ENCODE data around the gene NKG7.

Gene NKG7

DNA sequence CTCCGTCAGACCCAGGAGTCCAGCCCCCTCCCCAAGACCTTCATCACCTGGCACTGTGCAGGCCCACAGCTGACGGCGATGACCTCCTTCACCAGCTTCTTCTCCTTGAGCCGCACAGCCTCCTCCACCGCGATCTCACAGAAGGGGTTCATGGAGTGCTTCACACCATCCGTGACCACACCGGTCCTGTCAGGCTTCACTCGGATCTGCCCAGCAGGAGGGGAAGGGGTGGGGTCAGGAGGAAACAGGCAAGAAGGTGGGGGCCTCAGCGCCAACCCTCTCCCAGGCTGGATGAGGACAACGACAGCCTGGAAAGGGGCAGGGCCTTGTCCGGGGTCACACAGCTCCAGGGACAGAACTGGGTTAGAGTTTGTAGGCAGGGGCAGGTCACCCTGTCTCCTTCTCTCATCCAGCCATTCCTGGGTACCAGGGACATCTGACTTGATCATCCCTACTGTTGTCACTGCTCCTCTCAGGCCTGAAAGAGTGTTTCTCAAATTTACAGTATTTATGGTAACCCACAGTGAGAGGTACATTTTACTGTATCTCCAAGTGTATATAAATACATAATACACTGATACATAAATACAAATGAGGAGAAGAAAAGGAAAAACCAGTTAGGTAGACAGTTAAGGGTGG lies 18.2 kb downstream of the NKG7 start:
- H3K36me3 Mint-ChIP-seq = peaks cover 7% of the 10 kb centered on the region
- peaks cover 24% of the 10 kb centered on the region for H3K4me1 Mint-ChIP-seq
- H3K27ac Mint-ChIP-seq = peak overlapping the region; percentile 68
- no peak overlapping the region for H3K4me3 Mint-ChIP-seq
- no peaks in the 10 kb centered on the region for H3K9me3 Mint-ChIP-seq
- no peaks in the 10 kb centered on the region for H3K27me3 Mint-ChIP-seq

- Mint-ChIP-seq H3K4me3 (no peak overlapping the region), H3K9me3 (no peaks in the 10 kb centered on the region), H3K27ac (no peak overlapping the region), H3K27me3 (no peaks in the 10 kb centered on the region), H3K36me3 (peaks cover 7% of the 10 kb centered on the region), H3K4me1 (peaks cover 24% of the 10 kb centered on the region)
Observed at GRCh38 chr19:51352783-51353360, 19.6 kb downstream of the NKG7 start.

DNA sequence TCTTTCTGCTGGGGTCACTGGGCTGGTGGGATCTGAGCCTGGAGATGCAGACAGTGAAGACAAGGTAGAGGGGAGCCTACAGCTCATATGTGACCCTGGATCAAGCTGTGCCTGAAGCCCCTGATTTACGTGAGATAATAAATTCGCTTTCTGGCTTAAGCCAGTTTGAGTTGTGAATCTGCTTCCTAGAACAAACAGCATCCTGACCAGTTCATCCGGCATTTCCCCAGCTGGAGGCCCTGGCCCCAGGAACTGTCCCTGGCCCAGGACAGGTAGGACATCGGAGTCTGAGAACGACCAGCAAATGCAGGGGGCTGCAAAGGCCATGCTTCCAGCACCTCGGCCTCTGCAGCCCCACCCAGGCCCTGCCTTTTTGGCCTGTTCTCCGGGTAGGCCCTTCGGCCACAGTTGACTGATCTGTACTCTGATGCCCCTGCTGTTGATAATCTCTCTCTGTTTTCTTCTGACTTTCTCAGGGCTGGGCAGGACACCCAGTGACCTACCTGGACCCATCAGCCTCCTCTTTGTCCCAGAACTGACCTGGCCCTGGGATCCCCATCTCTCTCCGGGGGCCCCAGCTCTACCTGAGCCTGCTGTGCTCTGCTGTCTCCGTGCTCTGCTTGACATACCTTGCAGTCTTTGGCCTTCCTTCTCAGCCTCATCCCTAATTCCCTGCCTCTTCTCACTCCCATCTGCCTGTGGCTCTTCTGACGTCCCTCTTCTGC lies 21.0 kb downstream of the NKG7 start:
- Mint-ChIP-seq H3K9me3 (no peaks in the 10 kb centered on the region), H3K27ac (no peak overlapping the region), H3K4me1 (peaks cover 20% of the 10 kb centered on the region), H3K27me3 (no peaks in the 10 kb centered on the region), H3K4me3 (no peak overlapping the region), H3K36me3 (peaks cover 9% of the 10 kb centered on the region)

DNA sequence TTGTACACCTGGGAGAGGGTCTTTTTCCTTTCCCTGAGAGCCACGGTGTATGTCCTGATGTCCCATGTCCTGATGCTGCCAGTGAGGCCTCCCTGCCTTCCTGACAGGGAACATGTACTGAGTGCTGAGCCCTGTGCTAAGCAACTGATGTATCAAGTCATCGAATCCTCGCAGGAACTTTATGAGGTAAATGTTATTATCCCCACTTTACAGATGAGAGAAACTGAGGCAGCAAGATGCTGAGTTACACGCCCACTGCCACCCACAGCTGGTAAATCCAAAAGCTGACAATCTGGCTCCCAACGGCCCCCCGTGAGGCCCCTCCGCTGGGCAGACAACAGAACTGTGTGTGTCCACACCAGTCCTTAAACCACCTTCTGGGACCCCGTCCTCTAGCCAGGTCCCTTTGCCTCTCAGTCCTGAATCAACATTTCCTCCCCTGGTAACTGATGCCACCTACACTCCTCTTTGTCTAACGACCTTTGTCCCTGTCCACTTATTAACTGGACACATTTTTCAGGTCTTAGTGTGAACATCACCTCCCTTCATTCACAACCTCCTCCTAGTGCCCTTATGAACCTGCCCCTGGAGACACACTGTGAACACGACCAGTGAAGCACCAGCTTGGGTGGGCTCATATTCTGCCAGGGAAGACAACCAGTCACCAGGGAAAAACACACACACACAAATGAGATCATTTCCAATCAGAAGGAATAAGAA lies 25.1 kb downstream of the NKG7 start:
- Mint-ChIP-seq H3K27me3 (no peaks in the 10 kb centered on the region), H3K36me3 (peaks cover 12% of the 10 kb centered on the region), H3K27ac (no peak overlapping the region), H3K4me3 (no peak overlapping the region), H3K4me1 (no peaks in the 10 kb centered on the region), H3K9me3 (no peaks in the 10 kb centered on the region)

- H3K27ac Mint-ChIP-seq = no peak overlapping the region
- H3K27me3 Mint-ChIP-seq = no peaks in the 10 kb centered on the region
- H3K36me3 Mint-ChIP-seq = peaks cover 7% of the 10 kb centered on the region
- H3K4me3 Mint-ChIP-seq = no peak overlapping the region
- H3K4me1 Mint-ChIP-seq = no peaks in the 10 kb centered on the region
- H3K9me3 Mint-ChIP-seq = no peaks in the 10 kb centered on the region
Observed at GRCh38 chr19:51346742-51347141, 25.7 kb downstream of the NKG7 start.

DNA sequence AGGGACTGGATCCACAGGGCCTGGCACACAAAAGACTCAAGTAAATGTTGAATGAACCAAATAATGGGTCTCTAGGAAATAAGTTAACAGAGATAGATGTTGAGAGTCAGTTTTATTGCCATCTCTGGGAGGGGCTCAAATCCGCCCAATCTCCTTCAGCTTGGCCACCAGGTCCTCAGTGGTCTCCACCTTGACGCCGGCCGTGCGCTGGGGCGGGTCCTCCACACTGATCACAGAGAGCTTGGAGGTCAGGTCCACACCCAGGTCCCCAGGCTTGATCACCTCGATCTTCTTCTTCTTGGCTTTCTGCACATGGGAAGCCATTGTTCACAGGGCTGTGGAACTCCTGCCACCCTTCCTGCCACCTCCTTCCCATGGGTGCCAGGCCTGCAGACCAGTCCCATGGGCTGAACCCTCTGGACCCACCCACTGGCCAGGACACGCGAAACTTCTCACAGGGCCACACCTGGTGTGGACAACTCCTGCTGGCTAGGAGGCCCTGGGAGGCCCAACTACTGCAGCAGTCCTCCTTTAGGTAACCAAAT lies 27.3 kb downstream of the NKG7 start:
- Mint-ChIP-seq H3K27ac (peak overlapping the region; percentile 30), H3K36me3 (peaks cover 5% of the 10 kb centered on the region), H3K27me3 (no peaks in the 10 kb centered on the region), H3K9me3 (no peaks in the 10 kb centered on the region), H3K4me1 (no peaks in the 10 kb centered on the region), H3K4me3 (no peak overlapping the region)

- Mint-ChIP-seq H3K27me3 (no peaks in the 10 kb centered on the region), H3K36me3 (peaks cover 5% of the 10 kb centered on the region), H3K4me3 (peak overlapping the region; percentile 24), H3K9me3 (no peaks in the 10 kb centered on the region), H3K27ac (no peak overlapping the region), H3K4me1 (peaks cover 14% of the 10 kb centered on the region)
Observed at GRCh38 chr19:51342631-51343569, 29.6 kb downstream of the NKG7 start.

DNA sequence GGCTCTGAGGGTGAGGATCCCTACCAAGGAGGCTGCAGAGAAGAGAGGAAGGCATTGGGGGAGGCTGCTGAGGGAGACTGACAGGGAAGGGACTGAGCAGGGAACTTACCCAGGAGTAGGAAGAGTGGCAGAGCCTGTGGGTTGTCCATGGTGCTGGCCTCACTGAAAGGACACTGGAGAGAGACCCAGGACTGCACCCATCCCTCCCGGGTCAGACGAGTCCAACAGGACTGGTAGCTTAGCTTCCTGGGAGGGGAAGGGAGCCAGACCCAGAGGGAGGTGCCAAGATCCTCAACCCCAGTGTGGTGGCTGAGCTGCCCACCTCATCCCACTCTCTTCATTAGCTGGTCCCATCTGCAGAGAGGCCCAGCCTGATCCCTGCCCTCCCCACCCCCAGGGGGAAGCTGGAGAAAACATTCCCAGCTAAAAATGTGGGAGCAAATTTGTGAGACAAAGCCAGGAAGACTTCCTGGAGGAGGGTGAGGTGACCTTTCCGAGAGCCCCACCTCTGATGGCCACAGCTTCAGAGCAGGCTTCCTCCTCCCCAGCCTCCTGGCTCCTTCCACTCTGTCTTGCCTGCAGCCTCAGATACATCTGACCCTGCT lies 30.4 kb downstream of the NKG7 start, which contains the start of gene VSIG10L:
Gene VSIG10L, minus strand, starts transcription at position 164 of the 605 bp plus-strand sequence. Its CDS starts 15 bp downstream, at position 149.
- Mint-ChIP-seq H3K36me3 (peaks cover 5% of the 10 kb centered on the region), H3K9me3 (no peaks in the 10 kb centered on the region), H3K27ac (peak within 1 kb of the TSS; percentile 62), H3K4me1 (peaks cover 14% of the 10 kb centered on the region), H3K27me3 (no peaks in the 10 kb centered on the region), H3K4me3 (peak within 1 kb of the TSS; percentile 54)

GRCh38 chr19:51341066-51341465 lies 31.4 kb downstream of the NKG7 start:
- peaks cover 14% of the 10 kb centered on the region for H3K4me1 Mint-ChIP-seq
- H3K36me3 Mint-ChIP-seq = peaks cover 3% of the 10 kb centered on the region
- no peaks in the 10 kb centered on the region for H3K27me3 Mint-ChIP-seq
- peak overlapping the region; percentile 54 for H3K4me3 Mint-ChIP-seq
- no peaks in the 10 kb centered on the region for H3K9me3 Mint-ChIP-seq
- H3K27ac Mint-ChIP-seq = no peak overlapping the region

DNA sequence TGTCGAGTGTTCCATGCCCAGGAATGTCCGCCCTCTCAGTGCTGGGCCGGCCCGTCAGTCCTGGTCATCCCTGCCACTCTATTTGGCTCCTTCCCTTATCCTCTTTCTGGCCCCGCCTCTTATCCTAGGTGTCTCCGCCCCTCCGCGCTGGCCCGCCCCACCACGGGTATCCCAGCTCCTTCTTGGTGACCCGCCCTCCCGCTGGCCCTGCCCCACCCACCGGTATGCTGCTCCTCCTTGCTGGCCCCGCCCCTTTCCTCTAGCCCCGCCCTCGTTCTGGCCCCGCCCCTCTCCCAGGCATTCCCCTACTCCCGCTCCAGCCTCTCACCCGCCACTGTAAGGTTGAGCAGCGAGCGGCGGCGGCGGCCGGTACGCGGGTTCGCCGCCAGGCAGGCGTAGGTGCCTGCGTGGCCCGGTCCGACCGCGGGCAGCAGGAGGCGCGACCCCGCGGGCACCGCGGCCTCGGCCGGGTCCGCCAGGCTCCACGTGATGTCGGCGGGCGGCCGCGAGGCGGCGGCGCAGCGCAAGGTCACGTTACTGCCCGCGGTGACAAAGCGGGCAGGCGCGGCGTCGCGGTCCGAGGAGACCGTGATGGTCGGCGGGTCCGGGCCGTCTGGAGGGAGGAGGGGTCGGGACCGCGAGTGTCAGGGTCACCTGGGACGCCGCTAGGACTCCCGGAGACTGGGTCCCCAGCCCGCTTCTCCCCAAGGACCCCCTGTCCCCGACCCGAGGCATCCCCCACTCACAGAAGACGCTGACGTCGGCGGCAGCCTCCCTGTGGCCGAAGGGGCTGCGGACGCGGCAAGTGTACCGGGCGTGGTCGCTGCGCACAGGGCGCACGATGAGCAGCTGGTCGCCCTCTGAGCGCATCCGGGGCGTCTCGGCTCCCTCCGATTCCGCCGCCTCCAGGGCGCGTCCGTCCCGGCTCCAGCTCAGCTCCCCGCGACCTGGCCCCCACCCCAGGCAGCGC lies 32.5 kb downstream of the NKG7 start:
- H3K4me1 Mint-ChIP-seq = peaks cover 14% of the 10 kb centered on the region
- H3K27ac Mint-ChIP-seq = no peak overlapping the region
- H3K9me3 Mint-ChIP-seq = no peaks in the 10 kb centered on the region

GRCh38 chr19:51339313-51339686 lies 33.2 kb downstream of the NKG7 start:
- Mint-ChIP-seq H3K27ac (no peak overlapping the region), H3K36me3 (no peaks in the 10 kb centered on the region), H3K4me3 (peak overlapping the region; percentile 84), H3K4me1 (peaks cover 14% of the 10 kb centered on the region), H3K9me3 (no peaks in the 10 kb centered on the region), H3K27me3 (no peaks in the 10 kb centered on the region)

More for the DNA sequence above, 32.5 kb downstream of the NKG7 start:
- peaks cover 3% of the 10 kb centered on the region for H3K36me3 Mint-ChIP-seq
- H3K27me3 Mint-ChIP-seq = no peaks in the 10 kb centered on the region
- peak overlapping the region; percentile 84 for H3K4me3 Mint-ChIP-seq

- H3K36me3 Mint-ChIP-seq = no peaks in the 10 kb centered on the region
- peaks cover under 1% of the 10 kb centered on the region for H3K27me3 Mint-ChIP-seq
- peaks cover 14% of the 10 kb centered on the region for H3K4me1 Mint-ChIP-seq
- H3K27ac Mint-ChIP-seq = peak overlapping the region; percentile 5
- peak overlapping the region; percentile 84 for H3K4me3 Mint-ChIP-seq
- H3K9me3 Mint-ChIP-seq = no peaks in the 10 kb centered on the region
Observed at GRCh38 chr19:51338563-51339312, 33.7 kb downstream of the NKG7 start.
